AG04450 (cell line): ENCODE measurements around the gene ATP9B. TPM values are rescaled to one million over a fixed set of nuclear protein-coding genes. Genes with fewer than 3 reads are reported as not detected.
"Not testable (repeated sequence)": the region's sequence is repeated elsewhere in the genome, so short reads cannot be mapped to it uniquely, and the experiment has no call there.

ENCODE experiments used
- CTCF ChIA-PET: fragments of 300-600, 350-600 bp; formaldehyde crosslinking; extraction: SDS; loops from one replicate; lab custom pipeline; 2022; ENCODE audit warnings: antibody characterized with exemption, inconsistent platforms; lab: Charles Lee
- POLR2A ChIA-PET: fragments of 350-600 bp; formaldehyde crosslinking; extraction: SDS; loops from one replicate; lab custom pipeline; 2021; ENCODE audit warnings: antibody characterized with exemption, inconsistent platforms; lab: Yijun Ruan, JAX
- DNase-seq: peaks from one replicate; pipeline ENCODE4 v3.0.0-alpha.2; 2011; ENCODE audit warnings: low read depth, low spot score
- H3K27ac ChIP-seq: one replicate; pipeline ENCODE4 v1.5.1; 2012; ENCODE audit warnings: low read depth, low read length, control low read depth
- H3K27me3 ChIP-seq: one replicate; pipeline ENCODE4 v1.6.0; 2012; ENCODE audit warnings: low read length; ENCODE audit not compliant: control insufficient read depth, insufficient read depth
- H3K4me3 ChIP-seq: 2 replicates; pipeline ENCODE4 v1.5.1; 2011; ENCODE audit warnings: mild to moderate bottlenecking, low read depth, low read length, control low read depth
- H3K9me3 ChIP-seq: 2 replicates; pipeline ENCODE4 v1.5.1; 2012; ENCODE audit warnings: low read length; ENCODE audit not compliant: control insufficient read depth, insufficient read depth
- CTCF ChIP-seq: IDR thresholded peaks from 2 replicates; pipeline ENCODE4 v1.5.1; 2011; ENCODE audit warnings: low read depth, low read length, control low read depth, inconsistent platforms
- polyA plus RNA-seq: library from polyadenylated mRNA; depleted of rRNA; stranded (reverse); fragments of >200 nt; gene quantifications from 2 replicates; pipeline ENCODE4 v1.2.3, GENCODE V29; 2011

ATP9B gene
- polyA plus RNA-seq, 1 experiment, result 18.1 TPM

DNA sequence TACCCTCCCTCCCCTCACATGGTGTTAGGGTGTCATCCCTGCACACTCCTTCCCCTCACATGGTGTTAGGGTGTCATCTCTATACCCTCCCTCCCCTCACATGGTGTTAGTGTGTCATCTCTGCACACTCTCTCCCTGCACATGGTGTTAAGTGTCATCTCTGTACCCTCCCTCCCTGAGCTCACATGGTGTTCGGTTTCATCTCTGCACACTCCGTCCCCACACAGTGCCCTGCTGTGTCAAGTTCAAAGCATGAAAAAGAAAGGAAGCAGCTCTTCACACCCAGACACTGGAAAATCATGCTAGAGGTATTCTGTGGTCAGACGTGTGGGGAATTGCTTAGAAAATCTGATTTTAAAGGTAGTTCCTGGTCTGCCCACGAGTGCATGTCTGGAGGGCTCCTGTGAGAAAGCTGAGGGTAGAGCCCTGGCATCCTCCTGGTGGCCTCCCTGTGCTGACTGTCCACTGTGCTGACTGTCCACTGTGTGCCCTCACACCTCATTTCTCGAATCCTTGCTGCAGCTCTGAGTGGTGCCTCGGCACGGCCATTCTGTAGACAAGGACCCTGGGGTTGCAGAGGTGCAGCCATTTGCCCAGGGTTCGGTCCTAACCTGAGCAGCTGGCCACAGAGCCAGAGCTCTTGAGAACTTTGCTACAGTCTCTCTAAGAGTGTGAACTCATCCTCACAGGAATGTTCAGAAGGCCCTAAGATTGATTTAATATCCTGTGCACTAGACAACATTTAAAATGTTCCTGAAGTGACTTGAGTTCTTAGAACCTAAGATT, 257.4 kb downstream of the ATP9B start:
- TF ChIP-seq CTCF, result no peak
- Histone ChIP-seq H3K9me3 (peaks cover 7% of the 10 kb centered on the region; the same call in 1 of the 2 replicates), H3K27me3 (no peaks in the 10 kb centered on the region), H3K4me3 (no peak overlapping the region), H3K27ac (no peak overlapping the region)
- CTCF ChIA-PET, result no interaction called here
- no peak for DNase-seq
- POLR2A ChIA-PET, result no interaction called here

DNA sequence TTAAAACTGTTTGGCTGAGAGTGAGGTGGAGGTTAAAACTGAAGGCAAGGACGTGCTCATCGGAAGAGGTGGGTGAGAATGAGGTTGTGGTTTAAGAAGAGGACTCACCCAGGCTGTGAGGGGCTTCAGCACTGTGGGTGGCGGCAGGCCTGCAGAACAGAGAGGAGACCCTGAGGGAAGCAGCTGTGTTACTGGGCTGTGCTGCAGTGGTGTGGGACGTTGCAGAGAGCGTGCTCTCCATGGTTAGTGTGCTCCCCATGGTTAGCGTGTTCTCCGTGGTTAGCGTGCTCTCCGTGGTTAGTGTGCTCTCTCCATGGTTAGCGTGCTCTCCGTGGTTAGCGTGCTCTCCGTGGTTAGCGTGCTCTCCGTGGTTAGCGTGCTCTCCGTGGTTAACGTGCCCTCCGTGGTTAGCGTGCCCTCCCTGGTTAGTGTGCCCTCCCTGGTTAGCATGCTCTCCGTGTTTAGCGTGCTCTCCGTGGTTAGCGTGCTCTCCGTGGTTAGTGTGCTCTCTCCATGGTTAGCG, 258.1 kb downstream of the ATP9B start:
- Histone ChIP-seq H3K27me3 (no peaks in the 10 kb centered on the region), H3K27ac (no peak overlapping the region), H3K4me3 (no peak overlapping the region), H3K9me3 (peaks cover 7% of the 10 kb centered on the region; the same call in 1 of the 2 replicates)
- no peak for DNase-seq
- ChIA-PET CTCF (no interaction called here), POLR2A (no interaction called here)
- no peak for TF ChIP-seq CTCF

DNA sequence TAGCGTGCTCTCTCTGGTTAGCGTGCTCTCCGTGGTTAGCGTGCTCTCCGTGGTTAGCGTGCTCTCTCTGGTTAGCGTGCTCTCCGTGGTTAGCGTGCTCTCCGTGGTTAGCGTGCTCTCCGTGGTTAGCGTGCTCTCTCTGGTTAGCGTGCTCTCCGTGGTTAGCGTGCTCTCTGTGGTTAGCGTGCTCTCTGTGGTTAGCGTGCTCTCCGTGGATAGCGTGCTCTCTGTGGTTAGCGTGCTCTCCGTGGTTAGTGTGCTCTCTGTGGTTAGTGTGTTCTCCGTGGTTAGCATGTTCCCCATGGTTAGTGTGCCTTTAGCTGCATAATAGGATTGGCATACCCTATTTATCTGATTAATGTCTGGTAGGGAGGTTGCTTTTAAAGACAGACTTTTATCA, 258.7 kb downstream of the ATP9B start:
- CTCF ChIA-PET, H3K4me3 ChIP-seq, H3K27me3 ChIP-seq, POLR2A ChIA-PET, H3K27ac ChIP-seq, H3K9me3 ChIP-seq, DNase-seq: not testable (repeated sequence)

GRCh38 chr18:79328887-79329286, 259.7 kb downstream of the ATP9B start:
- no peak for TF ChIP-seq CTCF
- Histone ChIP-seq H3K9me3 (peaks cover 7% of the 10 kb centered on the region; the same call in 1 of the 2 replicates), H3K27ac (no peak overlapping the region), H3K27me3 (no peaks in the 10 kb centered on the region), H3K4me3 (no peak overlapping the region)
- DNase-seq, result no peak
- POLR2A ChIA-PET, result no interaction called here
- CTCF ChIA-PET, result no interaction called here

DNA sequence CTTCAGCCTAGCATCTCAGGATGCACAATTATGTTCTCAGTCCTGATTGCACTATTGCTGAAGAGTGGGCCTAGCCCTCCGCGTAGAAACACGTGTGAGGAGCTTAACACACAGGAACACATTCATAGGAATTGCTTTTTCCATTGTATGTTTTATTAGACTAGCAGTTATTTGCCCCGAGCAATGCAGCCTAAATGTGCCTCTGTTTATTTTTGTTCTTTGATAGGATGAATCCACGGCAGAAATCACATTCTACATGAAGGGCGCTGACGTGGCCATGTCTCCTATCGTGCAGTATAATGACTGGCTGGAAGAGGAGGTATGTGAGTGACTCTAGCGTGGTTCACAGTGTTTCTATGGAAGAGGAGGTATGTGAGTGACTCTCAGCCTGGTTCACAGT, 260.6 kb downstream of the ATP9B start:
- Histone ChIP-seq H3K9me3 (peaks cover 7% of the 10 kb centered on the region; the same call in 1 of the 2 replicates), H3K4me3 (no peak overlapping the region), H3K27ac (no peak overlapping the region), H3K27me3 (no peaks in the 10 kb centered on the region)
- ChIA-PET CTCF (interaction anchor here (0.6 kb wide), 1 partner anchor 27 kb away, joined by 3 read pairs; no protein-coding TSS in a partner anchor), POLR2A (no interaction called here)
- no peak for DNase-seq
- no peak for TF ChIP-seq CTCF
